Psoas muscle (tissue), 8 donors: Measurements from ENCODE around the gene UPK2. TPM values are rescaled to one million over a fixed set of nuclear protein-coding genes. Genes with fewer than 3 reads are reported as not detected.
A peak's percentile ranks its signal among the peaks of the same experiment; 100 is the strongest.

ENCODE experiments used
- ATAC-seq, 4 donors: fragments of 200-7000 bp; cut with Tn5 transposase; one replicate each; pipeline ENCODE4 v1.9.1; 2020; ENCODE audit warnings: moderate library complexity in 3 of 4, mild to moderate bottlenecking in 2 of 4
- DNase-seq, 2 donors: peaks; one replicate each; pipeline ENCODE4 v3.0.0-alpha.2; 2020
- H3K27ac ChIP-seq: fragments of 200-600 bp; one replicate; pipeline ENCODE4 v1.8.0; 2022
- H3K27me3 ChIP-seq, 3 donors: fragments of 200-600 bp in 1 of 3; one replicate each; pipeline versions ENCODE4 v1.6.1 to v1.8.0; 2013 to 2022; ENCODE audit warnings: low read length in 2 of 3, mild to moderate bottlenecking in 2 of 3, moderate library complexity in 1 of 3; ENCODE audit not compliant: insufficient read depth in 3 of 3
- H3K36me3 ChIP-seq, 2 donors: fragments of 200-600 bp in 1 of 2; one replicate each; pipeline versions ENCODE4 v1.6.1 to v1.8.0; 2013 to 2022; ENCODE audit warnings: low read depth in 1 of 2, mild to moderate bottlenecking in 1 of 2, moderate library complexity in 1 of 2; ENCODE audit not compliant: insufficient read depth in 1 of 2
- H3K4me1 ChIP-seq: fragments of 200-600 bp; one replicate; pipeline ENCODE4 v1.8.0; 2022
- H3K4me3 ChIP-seq: fragments of 200-600 bp; one replicate; pipeline ENCODE4 v1.8.0; 2022; ENCODE audit warnings: mild to moderate bottlenecking
- H3K9me3 ChIP-seq: fragments of 200-600 bp; one replicate; pipeline ENCODE4 v1.8.0; 2022
- whole genome bisulfite sequencing, 3 donors: extraction: QIAGEN DNeasy Blood & Tissue Kit; methylation state at CpG; one replicate each; pipeline versions ENCODE4 v1.1.6 to v1.1.7; 2013; 5-methylcytosine and 5-hydroxymethylcytosine counted together
- intact Hi-C, 2 donors: fragments of 100-400 bp; cut with DNase I; formaldehyde crosslinking; loops; one replicate each; pipeline versions ENCODE4 v1.11.0 to v1.14.2; 2022
- long read RNA-seq, 2 donors: library from polyadenylated mRNA; unstranded; transcript quantifications; one replicate each; pipeline ENCODE4 v2.0.0, GENCODE V29; 2021
- polyA plus RNA-seq, 3 donors: library from polyadenylated mRNA; stranded (reverse); fragments of 200-250 nt; gene quantifications; one replicate each; pipeline ENCODE4 v1.2.3, GENCODE V29; 2013
- total RNA-seq, 4 donors: library from RNA; stranded (reverse); fragmentation: NEBNext Ultra II Directional in 2 of 4; extraction: Animal tissue kit (Norgen Biotek cat#: 25700) in 2 of 4; gene quantifications; one replicate each; pipeline versions ENCODE4 v1.2.1 to v1.2.4, GENCODE V29; 2021 to 2023
- TF ChIP-seq, protein P1 (sequence below): fragments of 200-600 bp; IDR thresholded peaks from one replicate; pipeline ENCODE4 v1.8.0; 2022; ENCODE audit warnings: antibody characterized with exemption
- donor health status: healthy with polysubstance abuse.
- donor health status: DM: no; HTN: no; CAD: no; lungs with moderate emphysema.
- donor health status: Bipolar disorder and iron deficiency.
- donor health status: healthy.
- donor health status: DM: yes; HTN: yes; CAD: no.
- donor health status: DM: no; HTN: no; CAD: no.
- donor health status: DM: no; HTN: no; CAD: no.
- donor health status: DM: yes; HTN: yes; CAD: no.

UPK2 gene
- not detected for total RNA-seq
- under 1 TPM in 1 of 3 donors, not detected in 2; 0.23 TPM for polyA plus RNA-seq
- long read RNA-seq, donor 1 = 0 reads
- long read RNA-seq, donor 2 = 0 reads

DNA sequence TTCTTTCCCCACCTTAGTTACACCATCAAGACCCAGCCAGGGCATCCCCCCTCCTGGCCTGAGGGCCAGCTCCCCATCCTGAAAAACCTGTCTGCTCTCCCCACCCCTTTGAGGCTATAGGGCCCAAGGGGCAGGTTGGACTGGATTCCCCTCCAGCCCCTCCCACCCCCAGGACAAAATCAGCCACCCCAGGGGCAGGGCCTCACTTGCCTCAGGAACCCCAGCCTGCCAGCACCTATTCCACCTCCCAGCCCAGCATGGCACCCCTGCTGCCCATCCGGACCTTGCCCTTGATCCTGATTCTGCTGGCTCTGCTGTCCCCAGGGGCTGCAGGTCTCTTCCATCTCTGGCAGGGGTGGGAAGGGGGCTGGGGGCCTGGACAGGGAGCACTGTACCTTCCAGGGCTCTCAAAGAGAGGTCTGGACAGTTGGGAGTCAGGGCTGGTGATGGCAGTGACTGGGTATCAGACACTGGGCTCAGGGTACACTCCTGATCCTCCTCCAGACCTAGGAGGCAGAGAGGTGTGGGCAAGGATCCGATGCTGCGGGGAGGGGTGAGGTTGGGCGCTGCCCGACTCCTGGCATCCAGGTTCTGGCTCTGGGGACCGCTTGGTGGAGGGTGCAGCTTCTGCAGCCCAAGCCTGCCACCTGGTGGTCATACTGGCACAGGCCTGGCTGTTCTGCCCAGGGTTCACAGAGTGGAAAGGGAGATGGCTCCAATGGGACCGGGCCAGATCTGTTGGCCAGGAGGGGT, at the start of gene UPK2:
Gene UPK2, plus strand, starts transcription at position 205 of the 753 bp plus-strand sequence. Its CDS starts 53 bp downstream, at position 258.
- H3K27ac ChIP-seq = no peak within 1 kb of the TSS
- DNase-seq (peak; percentile 88 to 95), ATAC-seq (peak; percentile 97 to 100 (median 99))
- TF ChIP-seq, protein P1, sequence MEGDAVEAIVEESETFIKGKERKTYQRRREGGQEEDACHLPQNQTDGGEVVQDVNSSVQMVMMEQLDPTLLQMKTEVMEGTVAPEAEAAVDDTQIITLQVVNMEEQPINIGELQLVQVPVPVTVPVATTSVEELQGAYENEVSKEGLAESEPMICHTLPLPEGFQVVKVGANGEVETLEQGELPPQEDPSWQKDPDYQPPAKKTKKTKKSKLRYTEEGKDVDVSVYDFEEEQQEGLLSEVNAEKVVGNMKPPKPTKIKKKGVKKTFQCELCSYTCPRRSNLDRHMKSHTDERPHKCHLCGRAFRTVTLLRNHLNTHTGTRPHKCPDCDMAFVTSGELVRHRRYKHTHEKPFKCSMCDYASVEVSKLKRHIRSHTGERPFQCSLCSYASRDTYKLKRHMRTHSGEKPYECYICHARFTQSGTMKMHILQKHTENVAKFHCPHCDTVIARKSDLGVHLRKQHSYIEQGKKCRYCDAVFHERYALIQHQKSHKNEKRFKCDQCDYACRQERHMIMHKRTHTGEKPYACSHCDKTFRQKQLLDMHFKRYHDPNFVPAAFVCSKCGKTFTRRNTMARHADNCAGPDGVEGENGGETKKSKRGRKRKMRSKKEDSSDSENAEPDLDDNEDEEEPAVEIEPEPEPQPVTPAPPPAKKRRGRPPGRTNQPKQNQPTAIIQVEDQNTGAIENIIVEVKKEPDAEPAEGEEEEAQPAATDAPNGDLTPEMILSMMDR = peak; percentile 94
- intact Hi-C loops = loop anchor here (1.0 to 2.0 kb wide), 3 partner anchors 25 to 263 kb away; no protein-coding TSS in a partner anchor
- no peak within 1 kb of the TSS for H3K4me3 ChIP-seq
- WGBS, 3 donors = 4 to 11% (median 7%) methylated on average over 5 to 7 of the region's 7 CpGs
- H3K9me3 ChIP-seq = no peaks in the 10 kb centered on the region
- peaks cover 0 to 5% (median 3%) of the 10 kb centered on the region in 3 donors for H3K27me3 ChIP-seq
- H3K36me3 ChIP-seq = no peaks in the 10 kb centered on the region
- no peaks in the 10 kb centered on the region for H3K4me1 ChIP-seq

DNA sequence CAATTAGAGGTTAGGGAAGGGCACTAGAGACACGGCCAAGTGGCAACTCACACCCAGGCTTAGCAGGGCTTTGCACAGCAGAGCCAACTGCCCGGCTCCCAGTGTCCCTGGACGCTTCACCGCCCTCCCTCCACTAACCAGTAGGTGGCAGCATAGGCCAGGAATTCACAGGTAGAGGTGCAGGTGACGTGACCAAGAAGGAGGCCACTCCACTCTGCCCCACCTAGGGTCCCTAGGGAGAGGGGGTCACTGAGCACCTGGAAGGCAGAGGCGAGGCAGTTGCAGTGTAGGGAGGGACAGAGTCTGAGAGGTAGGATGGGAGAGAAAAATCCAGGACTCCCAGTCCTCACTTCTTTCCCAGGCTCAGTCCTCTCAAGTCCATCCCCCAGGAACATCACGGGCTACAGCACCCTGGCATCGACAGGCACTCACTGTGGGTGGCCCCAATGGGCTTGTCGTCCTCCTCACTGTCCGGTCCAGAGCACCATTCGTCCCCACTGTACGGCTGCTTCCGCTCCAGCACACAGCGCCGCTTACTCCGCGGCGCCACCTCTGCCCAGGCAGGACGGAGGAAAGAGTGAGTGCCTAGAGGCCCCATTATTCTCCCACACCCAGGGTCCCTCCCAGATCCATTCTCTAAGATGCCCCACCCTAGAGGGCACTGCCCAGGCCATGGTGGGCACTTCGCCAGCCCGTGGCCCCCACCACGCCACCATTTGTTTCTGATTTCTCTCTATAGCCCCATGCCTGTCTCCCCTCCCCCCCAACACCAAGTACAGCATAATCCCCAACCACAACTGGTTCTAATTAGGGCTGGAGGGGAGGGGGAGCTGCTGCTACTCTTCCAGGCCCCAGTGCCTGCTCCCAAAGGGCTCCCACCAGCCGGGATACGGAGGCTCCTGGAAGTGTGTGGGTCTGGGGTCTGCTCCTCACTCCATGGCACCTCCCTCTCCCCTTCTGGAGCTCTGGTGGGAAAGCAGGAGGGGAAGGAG, 48.8 kb upstream of the UPK2 start:
- Histone ChIP-seq H3K27ac (peak overlapping the region; percentile 46), H3K27me3 (no peaks in the 10 kb centered on the region), H3K4me3 (peak overlapping the region; percentile 16), H3K9me3 (no peaks in the 10 kb centered on the region), H3K36me3 (peaks cover 0 to 59% of the 10 kb centered on the region in 2 donors), H3K4me1 (peaks cover 48% of the 10 kb centered on the region)
- TF ChIP-seq, protein P1 = peak; percentile 94
- ATAC-seq (peak; percentile 36 to 61 (median 54)), DNase-seq (peak; percentile 83 to 92)
- WGBS, 3 donors = 39 to 44% (median 39%) methylated on average over 22 to 24 of the region's 24 CpGs
- intact Hi-C loops = loop anchor here (1.0 to 10.0 kb wide), 4 partner anchors 21 to 107 kb away; partner anchors contain the start of genes RPS25 (in 1 of the 2), TRAPPC4 (in 1 of the 2) and UPK2 (in 1 of the 2)

GRCh38 chr11:118908264-118908663, 47.8 kb upstream of the UPK2 start:
- Histone ChIP-seq H3K27ac (peak overlapping the region; percentile 46), H3K4me3 (peak overlapping the region; percentile 64), H3K9me3 (no peaks in the 10 kb centered on the region), H3K36me3 (peaks cover 0 to 50% of the 10 kb centered on the region in 2 donors), H3K27me3 (no peaks in the 10 kb centered on the region), H3K4me1 (peaks cover 57% of the 10 kb centered on the region)
- DNase-seq (peak in 1 of 2 donors; percentile 48), ATAC-seq (no peak)
- WGBS, 3 donors = 78 to 85% (median 81%) methylated on average over 13 of the region's 13 CpGs
- intact Hi-C loops = loop anchor here in 1 of 2 donors (10.0 kb wide), 1 partner anchor 107 kb away; the partner anchor contains the start of genes RPS25 and TRAPPC4
- TF ChIP-seq, protein P1 = no peak

DNA sequence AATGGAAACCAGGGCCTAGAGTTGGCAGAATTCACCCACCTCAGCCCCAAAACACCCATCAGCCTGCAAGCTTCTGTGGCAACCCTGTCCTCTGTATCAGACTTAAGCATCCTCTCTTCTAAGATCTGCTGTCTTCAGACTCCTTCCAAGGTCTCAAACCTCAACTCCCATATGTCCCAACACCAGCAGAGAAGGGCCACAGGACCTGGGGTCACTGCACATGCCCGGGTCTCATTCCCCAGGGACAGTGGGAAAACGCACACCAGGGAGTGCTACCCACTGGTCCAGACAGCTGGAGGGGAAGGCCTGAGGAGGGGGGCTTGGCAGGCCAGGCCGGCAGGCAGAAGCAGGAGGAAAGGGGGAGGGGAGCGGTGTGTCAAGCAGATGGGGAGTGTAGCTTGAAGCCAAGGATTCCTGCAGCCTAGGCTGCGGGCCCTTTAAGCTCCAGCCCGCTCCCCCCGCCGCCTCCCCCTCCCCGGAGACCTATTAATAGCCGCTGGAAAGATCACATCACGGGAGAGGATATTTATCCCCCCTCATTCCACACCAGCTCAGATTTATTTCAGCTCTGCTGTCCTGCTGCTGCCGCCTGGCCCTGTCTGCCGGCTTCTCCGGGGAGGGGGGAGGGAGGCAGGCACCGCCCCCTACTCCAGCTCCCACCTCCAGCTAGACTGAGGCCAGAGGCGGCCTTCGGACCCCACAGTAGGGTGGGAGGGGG, 47.0 kb upstream of the UPK2 start:
- TF ChIP-seq, protein P1 = no peak

More for the DNA sequence above, 47.0 kb upstream of the UPK2 start:
- Histone ChIP-seq H3K27ac (peak overlapping the region; percentile 98), H3K4me1 (peaks cover 65% of the 10 kb centered on the region), H3K27me3 (no peaks in the 10 kb centered on the region), H3K4me3 (peak overlapping the region; percentile 64), H3K36me3 (peaks cover 0 to 42% of the 10 kb centered on the region in 2 donors), H3K9me3 (no peaks in the 10 kb centered on the region)
- DNase-seq (peak; percentile 84 to 94), ATAC-seq (peak; percentile 59 to 64 (median 60))
- intact Hi-C loops = loop anchor here in 1 of 2 donors (10.0 kb wide), 1 partner anchor 106 kb away; the partner anchor contains the start of genes RPS25 and TRAPPC4
- 1 to 7% (median 4%) methylated on average over 12 to 17 of the region's 17 CpGs for WGBS, 3 donors
